K562 (cell line): ENCODE data around the gene MTHFD2.

Experiments used
- CHD1 ChIP-seq: fragments of 200-600 bp; sonication (generic); IDR thresholded peaks from one replicate; pipeline ENCODE4 v1.6.1; 2012; ENCODE audit warnings: mild to moderate bottlenecking, moderate library complexity, low read length, inconsistent platforms
- ELF4 ChIP-seq: fragments of 450-650 bp; formaldehyde crosslinking; IDR thresholded peaks from 2 replicates; pipeline ENCODE4 v1.4.0; 2022; ENCODE audit warnings: missing genetic modification characterization
- NR3C1 ChIP-seq: sonication (generic); formaldehyde crosslinking; IDR thresholded peaks from 2 replicates; pipeline ENCODE4 v1.8.1; 2022; ENCODE audit warnings: missing genetic modification reagents
- POLR2A ChIP-seq: fragments of 450-650 bp; conservative IDR thresholded peaks from 2 replicates; pipeline ENCODE4 v1.6.1; 2016
- POLR2AphosphoS5 ChIP-seq: IDR thresholded peaks from 2 replicates; pipeline ENCODE4 v1.6.1; 2011; ENCODE audit warnings: mild to moderate bottlenecking, low read depth, low read length, moderate library complexity; ENCODE audit not compliant: control insufficient read depth, insufficient read depth
- RAD21 ChIP-seq, 2 experiments: fragments of 250-450 bp in 1 of 2; fragments of 450-650 bp in 1 of 2; sonication (Bioruptor Pico) in 1 of 2; formaldehyde crosslinking in 1 of 2; IDR thresholded peaks in 1 of 2; conservative IDR thresholded peaks in 1 of 2; 2 replicates each; pipeline versions ENCODE4 v1.4.0 to v1.8.0; 2020 to 2022; ENCODE audit warnings: mild to moderate bottlenecking in 2 of 2, moderate library complexity in 1 of 2
- SAP30 ChIP-seq: fragments of 200-600 bp; sonication (generic); IDR thresholded peaks from 2 replicates; pipeline ENCODE4 v1.6.1; 2012; ENCODE audit warnings: borderline replicate concordance, low read depth, mild to moderate bottlenecking, moderate library complexity, low read length, control low read depth, inconsistent platforms; ENCODE audit not compliant: insufficient read depth, poor library complexity, severe bottlenecking
- TAF1 ChIP-seq: IDR thresholded peaks from 2 replicates; pipeline ENCODE4 v1.6.1; 2011; ENCODE audit warnings: mild to moderate bottlenecking, low read length, moderate library complexity; ENCODE audit not compliant: insufficient read depth, control insufficient read depth, severe bottlenecking; ENCODE audit errors: extremely low read depth
- ZBTB17 ChIP-seq: fragments of 450-650 bp; formaldehyde crosslinking; IDR thresholded peaks from 2 replicates; pipeline ENCODE4 v1.4.0; 2020; ENCODE audit warnings: mild to moderate bottlenecking
- ZBTB8A ChIP-seq: fragments of 450-650 bp; IDR thresholded peaks from 2 replicates; pipeline ENCODE4 v1.6.1; 2018; ENCODE audit warnings: mild to moderate bottlenecking, moderate library complexity; ENCODE audit not compliant: partially characterized antibody
- TF ChIP-seq, protein P1 (sequence below), 3 experiments: IDR thresholded peaks in 2 of 3; conservative IDR thresholded peaks in 1 of 3; 2 replicates each; pipeline ENCODE4 v1.5.1; 2011 to 2012; ENCODE audit warnings: low read length in 3 of 3, mild to moderate bottlenecking in 3 of 3, control low read depth in 2 of 3, improper control_type of control experiment in 1 of 3, inconsistent platforms in 1 of 3, low read depth in 1 of 3, mixed read lengths in 1 of 3, moderate library complexity in 1 of 3; ENCODE audit not compliant: insufficient read depth in 2 of 3

DNA sequence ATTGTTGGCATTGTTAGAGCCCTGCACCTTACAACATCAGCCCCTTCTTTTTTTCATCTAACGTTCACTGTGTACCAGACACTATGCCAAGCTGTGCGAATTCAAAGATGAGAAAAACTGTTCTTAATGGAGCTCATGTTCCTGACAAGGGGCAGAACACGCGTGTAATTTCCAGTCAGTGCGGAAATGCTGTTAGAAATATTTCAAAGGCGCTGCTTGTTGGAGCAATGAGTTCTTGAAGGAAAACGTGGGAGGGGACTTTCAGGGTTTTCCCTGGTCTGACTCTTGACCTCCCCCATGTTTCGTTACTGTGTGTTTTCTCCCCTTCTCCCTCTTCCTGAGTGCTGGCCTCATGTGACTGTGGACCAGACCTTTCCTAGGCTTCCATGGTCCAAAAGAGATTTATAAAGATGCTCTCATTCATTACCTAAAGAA lies 1.5 kb downstream of the MTHFD2 start:
- no peak for TF ChIP-seq TAF1
- TF ChIP-seq ELF4 = no peak
- no peak for TF ChIP-seq NR3C1
- TF ChIP-seq ZBTB17 = no peak
- TF ChIP-seq ZBTB8A = no peak
- no peak for TF ChIP-seq RAD21 (CRISPR knock-in tag; conservative IDR thresholded peaks at IDR 0.05 in 1 of 2, IDR thresholded peaks at IDR 0.05 in 1 of 2)
- no peak for TF ChIP-seq CHD1
- TF ChIP-seq POLR2A = no peak
- TF ChIP-seq, protein P1, sequence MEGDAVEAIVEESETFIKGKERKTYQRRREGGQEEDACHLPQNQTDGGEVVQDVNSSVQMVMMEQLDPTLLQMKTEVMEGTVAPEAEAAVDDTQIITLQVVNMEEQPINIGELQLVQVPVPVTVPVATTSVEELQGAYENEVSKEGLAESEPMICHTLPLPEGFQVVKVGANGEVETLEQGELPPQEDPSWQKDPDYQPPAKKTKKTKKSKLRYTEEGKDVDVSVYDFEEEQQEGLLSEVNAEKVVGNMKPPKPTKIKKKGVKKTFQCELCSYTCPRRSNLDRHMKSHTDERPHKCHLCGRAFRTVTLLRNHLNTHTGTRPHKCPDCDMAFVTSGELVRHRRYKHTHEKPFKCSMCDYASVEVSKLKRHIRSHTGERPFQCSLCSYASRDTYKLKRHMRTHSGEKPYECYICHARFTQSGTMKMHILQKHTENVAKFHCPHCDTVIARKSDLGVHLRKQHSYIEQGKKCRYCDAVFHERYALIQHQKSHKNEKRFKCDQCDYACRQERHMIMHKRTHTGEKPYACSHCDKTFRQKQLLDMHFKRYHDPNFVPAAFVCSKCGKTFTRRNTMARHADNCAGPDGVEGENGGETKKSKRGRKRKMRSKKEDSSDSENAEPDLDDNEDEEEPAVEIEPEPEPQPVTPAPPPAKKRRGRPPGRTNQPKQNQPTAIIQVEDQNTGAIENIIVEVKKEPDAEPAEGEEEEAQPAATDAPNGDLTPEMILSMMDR (IDR thresholded peaks at IDR 0.05 in 2 of 3, conservative IDR thresholded peaks at IDR 0.05 in 1 of 3; ENCODE audit: insufficient read depth in 2 of 3, low read depth in 1 of 3, low read length in 3 of 3) = no peak
- peak; percentile 32 for TF ChIP-seq SAP30
- no peak for TF ChIP-seq POLR2AphosphoS5
